Suprapubic skin (tissue), 4 donors: ENCODE measurements around the gene GRIP2. TPM values are rescaled to one million over a fixed set of nuclear protein-coding genes. Genes with fewer than 3 reads are reported as not detected.
A peak's percentile ranks its signal among the peaks of the same experiment; 100 is the strongest.

Source experiments
- DNase-seq, 2 donors: peaks; one replicate each; pipeline ENCODE4 v3.0.0-alpha.2; 2019; ENCODE audit warnings: low spot score in 2 of 2
- H3K27ac ChIP-seq: fragments of 200-600 bp; sonication (generic); one replicate; pipeline ENCODE4 v1.5.1; 2019
- H3K27me3 ChIP-seq: fragments of 200-600 bp; sonication (generic); one replicate; pipeline ENCODE4 v1.5.1; 2019
- H3K36me3 ChIP-seq: fragments of 200-600 bp; sonication (generic); one replicate; pipeline ENCODE4 v1.5.1; 2019
- H3K4me1 ChIP-seq: fragments of 200-600 bp; sonication (generic); one replicate; pipeline ENCODE4 v1.5.1; 2019
- H3K4me3 ChIP-seq: fragments of 200-600 bp; sonication (generic); one replicate; pipeline ENCODE4 v1.5.1; 2019; ENCODE audit warnings: mild to moderate bottlenecking
- H3K9me3 ChIP-seq: fragments of 200-600 bp; sonication (generic); one replicate; pipeline ENCODE4 v1.5.1; 2019
- CTCF ChIP-seq, 2 donors: fragments of 200-600 bp in 1 of 2; fragments of 450-650 bp in 1 of 2; sonication (generic) in 1 of 2; IDR thresholded peaks; one replicate each; pipeline ENCODE4 v1.5.1; 2016 to 2019; ENCODE audit warnings: antibody characterized with exemption in 2 of 2, mild to moderate bottlenecking in 1 of 2, moderate library complexity in 1 of 2
- EP300 ChIP-seq: sonication (generic); formaldehyde crosslinking; IDR thresholded peaks from one replicate; pipeline ENCODE4 v1.6.1; 2017; ENCODE audit warnings: antibody characterized with exemption
- POLR2A ChIP-seq, 2 donors: fragments of 450-650 bp; IDR thresholded peaks; one replicate each; pipeline ENCODE4 v1.6.1; 2017; ENCODE audit warnings: antibody characterized with exemption in 2 of 2, mild to moderate bottlenecking in 2 of 2, moderate library complexity in 2 of 2
- POLR2AphosphoS5 ChIP-seq, 3 donors: sonication (generic); formaldehyde crosslinking; IDR thresholded peaks; one replicate each; pipeline ENCODE4 v1.6.1; 2017; ENCODE audit warnings: antibody characterized with exemption in 3 of 3
- WGBS: methylation state at CpG from one replicate; pipeline ENCODE4 v1.1.5; 2018; 5-methylcytosine and 5-hydroxymethylcytosine counted together
- total RNA-seq, 4 donors: library from RNA; depleted of rRNA; stranded (reverse); fragments of >200 nt; gene quantifications; one replicate each; pipeline ENCODE4 v1.1.0, GENCODE V29; 2016

Gene GRIP2
- total RNA-seq, 4 donors from 2014 or later: 0.65 to 5.8 (median 3.0) TPM

- H3K36me3 ChIP-seq: no peaks in the 10 kb centered on the region
- H3K9me3 ChIP-seq: peaks cover 2% of the 10 kb centered on the region
- no peak overlapping the region for H3K4me3 ChIP-seq
- H3K27ac ChIP-seq: no peak overlapping the region
- 95% methylated on average over 7 of the region's 9 CpGs for WGBS
- H3K27me3 ChIP-seq: no peaks in the 10 kb centered on the region
- peaks cover 10% of the 10 kb centered on the region for H3K4me1 ChIP-seq
- TF ChIP-seq CTCF (IDR thresholded peaks at IDR 0.05) (no peak), POLR2AphosphoS5 (IDR thresholded peaks at IDR 0.05) (no peak), POLR2A (IDR thresholded peaks at IDR 0.05) (no peak), EP300 (no peak)
- peak; percentile 45 to 53 for DNase-seq
Observed at GRCh38 chr3:14524920-14525660, 15.1 kb downstream of the GRIP2 start.

GRCh38 chr3:14524311-14524711, 15.8 kb downstream of the GRIP2 start:
- Histone ChIP-seq H3K9me3 (no peaks in the 10 kb centered on the region), H3K36me3 (no peaks in the 10 kb centered on the region), H3K4me3 (no peak overlapping the region), H3K27ac (no peak overlapping the region), H3K27me3 (no peaks in the 10 kb centered on the region), H3K4me1 (peaks cover 10% of the 10 kb centered on the region)
- TF ChIP-seq CTCF (IDR thresholded peaks at IDR 0.05): no peak
- no peak for TF ChIP-seq POLR2A (IDR thresholded peaks at IDR 0.05)
- no peak for TF ChIP-seq POLR2AphosphoS5 (IDR thresholded peaks at IDR 0.05)
- no peak for TF ChIP-seq EP300
- WGBS: 78% methylated on average over 1 of the region's 14 CpGs
- DNase-seq: peak; percentile 57 to 74

- peaks cover 10% of the 10 kb centered on the region for H3K4me1 ChIP-seq
- 77% methylated on average over 5 of the region's 7 CpGs for WGBS
- no peak for TF ChIP-seq CTCF (IDR thresholded peaks at IDR 0.05)
- no peak for TF ChIP-seq EP300
- no peak for TF ChIP-seq POLR2AphosphoS5 (IDR thresholded peaks at IDR 0.05)
- no peak for TF ChIP-seq POLR2A (IDR thresholded peaks at IDR 0.05)
- H3K9me3 ChIP-seq: no peaks in the 10 kb centered on the region
- no peak overlapping the region for H3K4me3 ChIP-seq
- no peaks in the 10 kb centered on the region for H3K27me3 ChIP-seq
- no peaks in the 10 kb centered on the region for H3K36me3 ChIP-seq
- H3K27ac ChIP-seq: no peak overlapping the region
- DNase-seq: peak; percentile 15 to 69
Observed at GRCh38 chr3:14523792-14524191, 16.4 kb downstream of the GRIP2 start.

- 94% methylated on average over 3 of the region's 12 CpGs for WGBS
- no peak overlapping the region for H3K27ac ChIP-seq
- no peaks in the 10 kb centered on the region for H3K36me3 ChIP-seq
- no peaks in the 10 kb centered on the region for H3K9me3 ChIP-seq
- H3K4me1 ChIP-seq: peaks cover 10% of the 10 kb centered on the region
- peak; percentile 34 to 44 for DNase-seq
- TF ChIP-seq CTCF (IDR thresholded peaks at IDR 0.05) (no peak), EP300 (no peak), POLR2AphosphoS5 (IDR thresholded peaks at IDR 0.05) (no peak), POLR2A (IDR thresholded peaks at IDR 0.05) (no peak)
- no peak overlapping the region for H3K4me3 ChIP-seq
- H3K27me3 ChIP-seq: no peaks in the 10 kb centered on the region
Observed at GRCh38 chr3:14522768-14523167, 17.4 kb downstream of the GRIP2 start.

GRCh38 chr3:14522129-14522691, 17.9 kb downstream of the GRIP2 start:
- DNase-seq: peak; percentile 50 to 65
- H3K9me3 ChIP-seq: no peaks in the 10 kb centered on the region
- WGBS: 70% methylated on average over 14 of the region's 16 CpGs

More at GRCh38 chr3:14522129-14522691, 17.9 kb downstream of the GRIP2 start:
- Histone ChIP-seq H3K36me3 (no peaks in the 10 kb centered on the region), H3K27ac (no peak overlapping the region), H3K4me3 (no peak overlapping the region), H3K4me1 (peaks cover 10% of the 10 kb centered on the region), H3K27me3 (no peaks in the 10 kb centered on the region)
- no peak for TF ChIP-seq EP300
- no peak for TF ChIP-seq CTCF (IDR thresholded peaks at IDR 0.05)
- TF ChIP-seq POLR2A (IDR thresholded peaks at IDR 0.05): no peak
- no peak for TF ChIP-seq POLR2AphosphoS5 (IDR thresholded peaks at IDR 0.05)
